T follicular helper cell (primary cell): ENCODE data around the gene MUC5AC.
"Not testable (repeated sequence)": the region's sequence is repeated elsewhere in the genome, so short reads cannot be mapped to it uniquely, and the experiment has no call there.

Source experiments
- DNase-seq: peaks from one replicate; pipeline ENCODE4 v3.0.0-alpha.2; 2020; ENCODE audit warnings: low read depth

The MUC5AC gene

GRCh38 chr11:1207401-1208143, 49.8 kb downstream of the MUC5AC start:
- DNase-seq, result no peak

GRCh38 chr11:1208144-1208393, 50.3 kb downstream of the MUC5AC start:
- DNase-seq, result no peak

GRCh38 chr11:1208394-1209261, 50.9 kb downstream of the MUC5AC start:
- no peak for DNase-seq

- DNase-seq, result no peak
Observed at GRCh38 chr11:1209371-1210057, 51.8 kb downstream of the MUC5AC start.

GRCh38 chr11:1211838-1212237, 54.1 kb downstream of the MUC5AC start:
- DNase-seq, result no peak

GRCh38 chr11:1215826-1216225, 58.1 kb downstream of the MUC5AC start:
- DNase-seq, result not testable (repeated sequence)

- no peak for DNase-seq
Observed at GRCh38 chr11:1217151-1217550, 59.4 kb downstream of the MUC5AC start.

- DNase-seq, result no peak
Observed at GRCh38 chr11:1218256-1218787, 60.6 kb downstream of the MUC5AC start.

- DNase-seq, result no peak
Observed at GRCh38 chr11:1218788-1219445, 61.2 kb downstream of the MUC5AC start.

- no peak for DNase-seq
Observed at GRCh38 chr11:1219446-1219833, 61.7 kb downstream of the MUC5AC start.

GRCh38 chr11:1219834-1220815, 62.4 kb downstream of the MUC5AC start:
- no peak for DNase-seq

GRCh38 chr11:1220941-1221721, 63.4 kb downstream of the MUC5AC start:
- DNase-seq, result no peak

- no peak for DNase-seq
Observed at GRCh38 chr11:1221848-1222311, 64.1 kb downstream of the MUC5AC start.

- DNase-seq, result no peak
Observed at GRCh38 chr11:1222491-1223345, 65.0 kb downstream of the MUC5AC start, which contains the start of gene MUC5B. Gene MUC5B (plus strand): TSS chr11:1223066. CDS start chr11:1223124, 58 bp downstream.

GRCh38 chr11:1223346-1224110, 65.8 kb downstream of the MUC5AC start:
- DNase-seq, result no peak

GRCh38 chr11:1224111-1224490, 66.3 kb downstream of the MUC5AC start:
- no peak for DNase-seq

- DNase-seq, result no peak
Observed at GRCh38 chr11:1224491-1225385, 67.0 kb downstream of the MUC5AC start.
